Breast epithelium (tissue), 4 donors: ENCODE data around the gene ADGRV1. TPM values are rescaled to one million over a fixed set of nuclear protein-coding genes. Genes with fewer than 3 reads are reported as not detected.

Source experiments
- DNase-seq, 2 donors: peaks; one replicate each; pipeline ENCODE4 v3.0.0-alpha.2; 2019; ENCODE audit warnings: low spot score in 2 of 2
- H3K27ac ChIP-seq, 2 donors: fragments of 200-600 bp; sonication (generic) in 1 of 2; one replicate each; pipeline ENCODE4 v1.5.1; 2016 to 2019; ENCODE audit warnings: mild to moderate bottlenecking in 1 of 2
- H3K27me3 ChIP-seq, 2 donors: fragments of 200-600 bp; sonication (generic) in 1 of 2; one replicate each; pipeline versions ENCODE4 v1.5.1 to v1.6.0; 2017 to 2019; ENCODE audit warnings: control low read depth in 1 of 2, mild to moderate bottlenecking in 1 of 2
- H3K36me3 ChIP-seq: fragments of 200-600 bp; one replicate; pipeline ENCODE4 v1.5.1; 2019
- H3K4me1 ChIP-seq, 2 donors: fragments of 200-600 bp; sonication (generic); one replicate each; pipeline ENCODE4 v1.5.1; 2016 to 2019; ENCODE audit warnings: control low read depth in 1 of 2
- H3K4me3 ChIP-seq, 3 donors: fragments of 200-600 bp; sonication (generic); 1 replicate in 2 of 3; 2 replicates in 1 of 3; pipeline ENCODE4 v1.5.1; 2016 to 2019; ENCODE audit warnings: mild to moderate bottlenecking in 3 of 3, moderate library complexity in 2 of 3
- H3K9me3 ChIP-seq, 2 donors: fragments of 200-600 bp; sonication (generic) in 1 of 2; one replicate each; pipeline ENCODE4 v1.5.1; 2016 to 2019; ENCODE audit warnings: control low read depth in 1 of 2
- CTCF ChIP-seq, 3 donors: fragments of 450-650 bp; IDR thresholded peaks; one replicate each; pipeline ENCODE4 v1.5.1; 2016 to 2017; ENCODE audit warnings: antibody characterized with exemption in 3 of 3, mild to moderate bottlenecking in 3 of 3, moderate library complexity in 3 of 3
- POLR2A ChIP-seq: fragments of 450-650 bp; IDR thresholded peaks from one replicate; pipeline ENCODE4 v1.6.1; 2016; ENCODE audit warnings: antibody characterized with exemption, mild to moderate bottlenecking, moderate library complexity
- POLR2AphosphoS5 ChIP-seq, 3 donors: sonication (generic); formaldehyde crosslinking; IDR thresholded peaks; one replicate each; pipeline ENCODE4 v1.6.1; 2017; ENCODE audit warnings: antibody characterized with exemption in 3 of 3
- intact Hi-C: fragments of 100-400 bp; cut with DNase I; formaldehyde crosslinking; loops from one replicate; pipeline ENCODE4 v1.15.1; 2023; ENCODE audit warnings: low total_unique reads
- total RNA-seq, 3 donors: library from RNA; depleted of rRNA; stranded (reverse); fragments of >200 nt; gene quantifications; one replicate each; pipeline ENCODE4 v1.1.0, GENCODE V29; 2016

Gene ADGRV1
- total RNA-seq, 3 donors from 2014 or later: 0.32 to 85.2 (median 55.3) TPM

- Histone ChIP-seq H3K27me3 (no peaks in the 10 kb centered on the region), H3K4me3 (no peak overlapping the region), H3K4me1 (no peaks in the 10 kb centered on the region), H3K36me3 (no peaks in the 10 kb centered on the region), H3K9me3 (no peaks in the 10 kb centered on the region), H3K27ac (no peak overlapping the region)
- no peak for DNase-seq
- TF ChIP-seq POLR2AphosphoS5 (IDR thresholded peaks at IDR 0.05): no peak
- no peak for TF ChIP-seq POLR2A
- TF ChIP-seq CTCF (IDR thresholded peaks at IDR 0.05): no peak
- intact Hi-C loops: no loop called here
Measured at GRCh38 chr5:90930062-90930461, 371.5 kb downstream of the ADGRV1 start.

- Histone ChIP-seq H3K4me3 (no peak overlapping the region), H3K9me3 (no peaks in the 10 kb centered on the region)
- intact Hi-C loops: no loop called here
Measured at GRCh38 chr5:90930756-90931431, 372.3 kb downstream of the ADGRV1 start.

GRCh38 chr5:90932052-90932699 lies 373.6 kb downstream of the ADGRV1 start:
- TF ChIP-seq POLR2AphosphoS5 (IDR thresholded peaks at IDR 0.05): no peak
- TF ChIP-seq POLR2A: no peak
- peak; percentile 53 to 73 (median 72) for TF ChIP-seq CTCF (IDR thresholded peaks at IDR 0.05)
- H3K36me3 ChIP-seq: no peaks in the 10 kb centered on the region
- H3K9me3 ChIP-seq: no peaks in the 10 kb centered on the region
- H3K27me3 ChIP-seq: no peaks in the 10 kb centered on the region
- no peak overlapping the region for H3K27ac ChIP-seq
- H3K4me1 ChIP-seq: no peaks in the 10 kb centered on the region
- H3K4me3 ChIP-seq: no peak overlapping the region
- intact Hi-C loops: no loop called here
- DNase-seq: no peak

More at GRCh38 chr5:90930756-90931431, 372.3 kb downstream of the ADGRV1 start:
- Histone ChIP-seq H3K27me3 (no peaks in the 10 kb centered on the region), H3K27ac (no peak overlapping the region), H3K36me3 (no peaks in the 10 kb centered on the region), H3K4me1 (no peaks in the 10 kb centered on the region)
- TF ChIP-seq POLR2AphosphoS5 (IDR thresholded peaks at IDR 0.05) (no peak), CTCF (IDR thresholded peaks at IDR 0.05) (no peak), POLR2A (no peak)
- DNase-seq: no peak

GRCh38 chr5:90933298-90933697 lies 374.7 kb downstream of the ADGRV1 start:
- no peak for DNase-seq
- no peak for TF ChIP-seq POLR2A
- TF ChIP-seq POLR2AphosphoS5 (IDR thresholded peaks at IDR 0.05): no peak
- TF ChIP-seq CTCF (IDR thresholded peaks at IDR 0.05): no peak

GRCh38 chr5:90934091-90934719 lies 375.6 kb downstream of the ADGRV1 start:
- Histone ChIP-seq H3K36me3 (no peaks in the 10 kb centered on the region), H3K4me1 (no peaks in the 10 kb centered on the region), H3K4me3 (no peak overlapping the region), H3K9me3 (no peaks in the 10 kb centered on the region), H3K27ac (no peak overlapping the region), H3K27me3 (no peaks in the 10 kb centered on the region)
- no peak for DNase-seq
- intact Hi-C loops: no loop called here
- TF ChIP-seq POLR2A (no peak), CTCF (IDR thresholded peaks at IDR 0.05) (no peak), POLR2AphosphoS5 (IDR thresholded peaks at IDR 0.05) (no peak)

More at GRCh38 chr5:90933298-90933697, 374.7 kb downstream of the ADGRV1 start:
- no peaks in the 10 kb centered on the region for H3K27me3 ChIP-seq
- H3K4me1 ChIP-seq: no peaks in the 10 kb centered on the region
- intact Hi-C loops: no loop called here
- H3K27ac ChIP-seq: no peak overlapping the region
- H3K9me3 ChIP-seq: no peaks in the 10 kb centered on the region
- H3K4me3 ChIP-seq: no peak overlapping the region
- H3K36me3 ChIP-seq: no peaks in the 10 kb centered on the region
